Activated T-helper 9 cell treated with anti-CD3 and anti-CD28 coated beads, Interleukin-2, amount 50 U/mL, for 16 hours (primary cell): ENCODE measurements around the gene RTN4R.
A peak's percentile ranks its signal among the peaks of the same experiment; 100 is the strongest.

Source experiments
- DNase-seq: peaks from one replicate; pipeline ENCODE4 v3.0.0-alpha.2; 2020; ENCODE audit warnings: low read depth

Gene RTN4R

DNA sequence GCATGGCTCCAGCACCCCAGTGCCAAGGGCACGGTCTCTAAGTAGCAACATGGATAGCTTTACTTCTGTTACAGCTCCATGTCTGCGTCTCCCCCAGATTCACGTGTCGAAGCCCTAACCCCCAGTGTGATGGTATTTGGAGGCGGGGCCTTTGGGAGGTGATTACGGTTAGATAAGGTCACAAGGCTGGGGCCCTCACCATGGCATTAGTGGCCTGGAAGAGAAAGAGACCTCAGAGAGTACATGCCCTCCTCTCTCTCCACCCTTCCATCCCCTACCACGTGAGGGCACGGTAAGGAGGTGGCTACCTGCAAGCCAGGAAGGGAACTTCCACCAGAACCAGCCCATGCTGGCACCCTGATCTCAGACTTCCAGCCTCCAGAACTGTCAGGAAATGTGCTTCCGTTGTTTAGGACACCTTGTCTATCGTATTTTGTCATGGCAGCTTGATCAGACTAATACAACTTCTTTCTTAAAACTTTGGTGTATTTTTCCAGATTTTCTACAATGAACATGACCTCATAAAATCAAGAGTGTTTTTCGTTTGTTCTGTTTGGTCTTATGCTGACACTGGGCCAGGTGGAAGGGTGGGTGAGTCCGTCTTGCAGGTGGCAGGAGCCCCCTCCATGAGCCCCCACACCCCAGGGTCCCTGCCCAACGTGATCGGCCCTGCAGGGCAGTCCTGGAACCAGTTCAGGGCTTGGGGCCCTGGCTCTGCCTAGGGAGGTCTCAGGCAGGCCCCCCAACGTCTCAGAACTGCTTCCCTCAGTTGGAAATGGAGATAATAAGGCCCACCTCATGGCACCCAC is 10.7 kb downstream of the RTN4R start:
- no peak for DNase-seq

DNA sequence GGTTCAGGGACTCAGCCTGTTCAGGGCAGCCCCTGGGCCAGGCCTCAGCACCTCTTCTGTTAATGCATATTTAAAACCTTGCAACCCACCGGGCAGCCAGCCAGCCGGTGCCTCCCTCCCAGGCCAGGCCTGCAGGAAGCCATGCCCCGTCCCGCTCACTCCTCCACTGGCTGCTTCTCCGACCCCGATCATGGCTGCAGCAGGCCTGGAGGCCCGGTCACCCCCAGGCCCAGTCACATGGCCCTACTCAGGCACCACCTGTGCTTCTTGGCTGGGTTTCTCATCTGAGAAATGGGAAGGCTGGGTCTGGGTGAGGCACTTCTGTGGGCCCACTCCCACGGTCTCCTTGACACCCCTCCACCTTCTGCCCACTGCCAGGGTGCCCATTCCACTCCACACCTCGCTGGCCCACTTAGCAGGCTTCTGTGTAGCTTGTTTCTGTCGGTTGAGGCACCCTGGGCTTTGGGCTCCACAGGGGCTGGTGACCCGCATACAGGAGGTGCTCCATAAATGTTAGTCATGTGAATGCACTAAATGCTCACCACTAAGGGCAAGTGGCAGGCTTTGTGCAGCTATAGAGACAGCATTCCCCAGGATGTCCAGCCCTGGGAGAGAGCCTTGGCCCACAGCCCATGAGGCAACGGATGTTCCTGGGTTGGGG is 11.4 kb downstream of the RTN4R start:
- DNase-seq: no peak

GRCh38 chr22:20256027-20256426 is 12.1 kb downstream of the RTN4R start:
- no peak for DNase-seq

DNA sequence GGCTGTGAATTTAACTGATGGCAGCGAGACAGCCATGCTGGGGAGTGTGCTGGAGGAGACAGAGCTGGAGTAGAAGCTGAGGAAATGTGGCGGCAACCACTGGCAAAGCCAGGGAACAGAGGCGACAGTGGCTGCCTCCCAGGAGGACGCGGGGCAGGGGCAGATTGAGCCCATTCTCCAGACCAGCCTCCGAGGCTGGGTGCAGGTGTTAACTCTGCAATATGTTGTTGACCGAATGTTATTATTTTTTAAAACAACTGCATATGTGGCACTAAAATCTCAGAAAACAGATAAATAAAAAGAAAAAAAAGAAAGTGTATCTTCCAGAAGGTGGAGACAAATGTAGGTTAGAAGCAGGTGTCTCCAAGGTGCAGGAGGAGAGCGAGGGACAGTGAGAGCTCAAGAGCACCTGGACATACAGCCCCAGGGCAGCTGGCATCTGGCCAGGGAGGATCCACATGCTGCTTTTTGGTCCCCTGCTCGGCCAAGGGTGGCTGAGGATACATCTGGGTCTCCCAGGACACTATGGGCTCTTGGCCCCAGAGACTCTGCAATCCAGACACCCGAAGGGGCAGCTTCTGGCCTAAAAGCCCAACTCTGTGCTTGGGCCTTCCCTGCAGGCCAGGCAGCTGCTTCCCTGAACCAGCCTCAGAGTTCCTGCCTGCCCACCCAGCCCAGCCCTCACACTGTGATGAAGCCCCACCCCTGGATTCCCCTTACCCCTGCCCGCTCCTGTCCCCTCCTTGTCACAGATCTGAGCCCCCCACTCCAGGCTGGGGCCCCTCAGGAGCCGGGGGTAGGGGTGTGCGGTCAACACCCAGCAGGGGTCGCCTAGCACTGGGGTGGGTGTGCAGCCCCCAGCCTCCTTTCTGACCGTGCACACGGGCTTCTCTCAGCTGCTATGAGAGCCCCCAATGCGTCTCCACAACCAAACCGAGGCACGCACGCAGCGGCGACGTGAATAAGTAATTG is 12.9 kb downstream of the RTN4R start:
- no peak for DNase-seq

- no peak for DNase-seq
These were observed 15.0 kb downstream of the RTN4R start for GRCh38 chr22:20253161-20253560.

- no peak for DNase-seq
These were observed 16.1 kb downstream of the RTN4R start for GRCh38 chr22:20251981-20252380.

GRCh38 chr22:20251491-20251890 is 16.6 kb downstream of the RTN4R start:
- no peak for DNase-seq

DNA sequence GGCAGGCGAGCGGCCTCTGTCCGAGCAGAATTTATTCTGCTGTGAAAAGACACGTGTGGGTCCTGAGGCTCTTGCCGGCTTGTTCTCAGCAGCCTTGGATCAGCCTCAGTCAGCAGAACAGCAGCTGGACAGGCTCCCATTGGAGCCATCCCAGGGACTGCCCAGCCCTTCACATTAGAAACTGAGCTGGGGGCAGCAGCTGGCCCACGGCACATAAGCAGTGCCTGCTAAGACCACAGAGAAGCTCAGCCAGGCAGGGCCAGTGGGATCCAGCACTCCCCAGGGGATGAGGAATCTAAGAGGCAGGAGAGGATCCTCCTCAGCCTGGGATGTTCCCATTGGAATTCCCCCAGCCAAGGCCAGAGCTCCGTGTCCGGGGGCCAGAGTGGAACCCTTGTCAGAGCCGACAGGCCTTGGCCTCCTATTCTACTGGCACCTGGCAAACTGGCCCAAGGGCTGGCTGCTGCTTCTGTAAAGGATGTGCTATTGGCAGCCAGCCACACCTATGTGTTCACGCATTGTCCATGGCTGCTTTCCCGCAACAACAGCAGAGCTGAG is 18.2 kb downstream of the RTN4R start:
- no peak for DNase-seq

GRCh38 chr22:20248461-20248978 is 19.6 kb downstream of the RTN4R start:
- DNase-seq: no peak

DNA sequence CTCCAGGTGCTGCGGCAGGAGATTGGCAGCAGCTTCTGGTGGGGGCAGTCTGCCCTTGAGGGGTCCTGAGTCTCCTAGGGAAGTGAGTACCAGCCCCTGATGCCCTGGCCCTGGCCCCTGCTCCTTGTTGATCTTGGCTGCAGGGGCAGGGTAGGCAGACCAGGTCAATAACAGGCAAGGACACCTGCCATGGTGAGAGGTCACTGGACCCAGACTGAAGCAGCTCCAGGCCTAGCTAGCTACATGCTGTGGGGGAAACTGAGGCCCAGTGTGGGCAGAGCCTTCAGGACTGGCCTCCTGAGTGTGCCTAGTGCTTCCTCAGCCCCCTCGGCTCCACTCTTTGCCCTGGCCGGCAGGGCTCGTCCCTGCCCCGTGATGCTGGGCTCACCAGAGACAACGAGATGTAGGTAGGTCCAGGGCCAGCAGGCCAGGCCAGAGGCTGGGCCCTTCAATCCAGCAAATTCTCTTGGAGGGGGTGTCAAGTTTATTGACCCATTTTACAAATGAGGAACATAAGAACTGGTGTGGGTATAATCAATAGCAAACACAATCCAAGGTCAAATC is 20.4 kb downstream of the RTN4R start:
- DNase-seq: no peak

- DNase-seq: no peak
These were observed 21.1 kb downstream of the RTN4R start for GRCh38 chr22:20247010-20247505.

DNA sequence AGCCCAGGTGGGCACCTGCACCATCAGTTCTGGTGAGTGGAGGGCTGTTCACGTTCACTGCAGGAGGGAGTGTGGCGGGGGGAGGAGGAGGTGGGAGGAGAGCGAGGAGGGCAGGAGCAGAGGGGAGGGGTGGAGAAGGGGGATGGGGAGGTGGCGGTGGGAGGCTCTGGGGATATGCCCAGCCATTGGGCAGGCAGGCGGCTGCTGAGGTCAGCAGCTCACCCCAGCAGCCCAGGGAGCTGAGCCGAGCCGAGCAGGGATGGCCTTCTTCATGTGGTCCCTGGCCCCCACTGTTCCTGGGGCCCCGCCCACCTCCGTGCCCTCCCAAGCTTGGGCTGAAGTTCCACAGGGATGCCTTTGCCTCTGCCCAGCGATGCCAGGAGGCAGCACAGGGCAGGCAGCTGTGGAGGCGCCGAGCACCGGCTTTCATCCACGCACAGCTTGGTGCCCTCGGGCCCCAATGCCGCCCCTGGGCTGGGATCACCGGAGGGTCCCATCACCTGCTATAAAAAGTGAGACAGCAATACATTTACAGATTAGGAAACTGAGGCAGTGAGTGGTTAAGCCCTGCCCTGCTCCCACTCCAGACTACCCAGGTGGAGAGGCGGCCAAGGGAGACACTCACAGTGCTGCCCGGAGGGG is 21.6 kb downstream of the RTN4R start:
- no peak for DNase-seq

GRCh38 chr22:20245577-20246367 is 22.3 kb downstream of the RTN4R start:
- no peak for DNase-seq

DNA sequence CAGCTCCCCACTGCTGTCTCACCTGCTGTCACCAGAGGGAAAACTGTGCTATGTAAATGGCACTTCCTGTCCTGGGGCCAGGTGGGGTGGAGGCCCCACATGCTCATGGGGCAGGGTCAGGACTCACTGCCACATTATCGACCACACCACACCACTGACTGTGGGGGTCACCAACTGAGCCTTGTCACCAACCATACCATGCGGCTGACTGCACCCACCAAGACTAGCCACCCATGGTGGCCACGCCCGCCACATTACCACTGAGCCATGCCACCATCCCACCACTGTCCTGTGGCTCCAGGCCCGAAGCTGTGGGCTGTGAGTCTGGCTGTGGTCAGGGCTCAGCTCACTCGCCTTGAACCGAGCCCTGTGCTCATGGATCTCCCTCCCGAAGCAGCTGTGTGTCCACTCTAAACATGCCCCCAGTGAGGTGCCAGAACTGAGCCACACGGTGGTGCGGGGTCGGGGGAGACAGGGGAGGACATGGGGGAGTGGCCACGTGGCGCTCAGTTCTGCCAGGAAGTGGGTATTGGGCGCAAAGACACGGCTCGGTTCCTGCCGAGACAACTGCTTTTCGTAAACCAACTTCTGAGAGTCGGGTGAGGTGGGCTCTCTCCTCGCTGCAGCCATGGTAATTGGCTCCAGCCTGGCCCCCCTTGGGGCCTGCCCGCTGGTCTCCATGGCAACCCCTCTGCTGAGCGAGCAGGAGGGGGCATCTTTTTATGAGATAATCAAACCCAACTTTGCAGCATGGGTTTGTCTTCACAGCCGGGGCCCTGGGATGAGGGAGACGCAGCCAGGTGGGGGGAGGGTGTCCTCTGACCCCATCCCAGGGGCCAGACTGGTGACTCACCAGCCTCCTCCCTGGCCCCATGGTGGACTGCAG is 23.2 kb downstream of the RTN4R start:
- DNase-seq: no peak

GRCh38 chr22:20244250-20244648 is 23.9 kb downstream of the RTN4R start:
- no peak for DNase-seq

DNA sequence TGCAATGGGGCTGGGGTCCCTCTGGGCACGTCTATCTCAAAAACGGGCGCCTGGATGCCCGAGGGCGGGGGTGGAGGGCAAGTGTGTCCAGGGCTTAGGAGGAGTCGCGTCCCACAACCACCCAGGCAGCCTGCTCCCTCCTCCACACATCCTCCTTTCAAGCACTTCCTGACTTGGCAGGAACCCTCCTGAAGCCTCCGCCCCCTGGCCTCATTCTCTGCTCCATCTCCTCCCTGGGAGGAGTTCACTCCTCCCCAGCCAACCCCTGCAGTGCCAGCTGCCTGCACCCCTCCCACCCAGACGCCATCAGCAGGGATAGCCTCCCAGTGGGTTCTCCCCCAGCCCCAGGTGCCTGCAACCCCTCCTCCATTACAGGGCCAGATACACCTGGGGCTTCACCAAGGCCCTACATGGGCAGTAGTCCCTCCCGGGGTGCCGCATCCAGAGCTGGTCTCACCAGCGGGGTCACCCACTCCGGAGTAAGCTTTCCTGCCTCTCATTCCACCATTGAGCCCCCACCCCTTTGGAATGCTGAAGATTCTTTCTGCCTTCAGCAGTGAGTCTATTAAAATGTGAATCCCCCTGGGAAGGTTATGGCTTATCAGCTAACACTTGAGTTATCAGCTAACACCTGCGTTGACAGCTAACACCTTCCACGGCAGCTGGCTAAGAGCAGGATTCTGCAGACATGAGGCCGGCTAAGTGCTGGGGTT is 24.4 kb downstream of the RTN4R start:
- DNase-seq: peak; percentile 27

DNA sequence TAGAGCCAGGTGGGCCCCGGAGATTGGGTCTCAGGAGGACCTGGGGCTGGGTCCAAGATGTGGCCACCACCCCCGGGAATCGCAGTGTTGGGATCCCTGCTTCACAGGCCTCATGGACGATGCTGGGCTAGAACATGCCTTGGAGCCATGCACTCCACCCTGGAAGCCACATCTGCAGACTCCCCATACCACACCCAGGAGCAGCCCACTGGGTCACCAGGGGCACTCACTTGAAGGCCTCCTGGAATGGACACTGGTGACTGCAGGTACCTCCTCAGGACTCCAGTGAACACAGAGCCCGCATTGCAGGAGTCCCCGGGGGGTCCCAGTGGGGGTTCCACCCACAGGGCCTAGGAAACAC is 25.0 kb downstream of the RTN4R start:
- DNase-seq: no peak

GRCh38 chr22:20242393-20243175 is 25.5 kb downstream of the RTN4R start:
- no peak for DNase-seq
